SU-DHL-6 (cell line): ENCODE data around the gene CD6.

ENCODE experiments used
- H2AFZ ChIP-seq: fragments of 200-600 bp; sonication (generic); 2 replicates; pipeline ENCODE4 v1.6.1; 2014; ENCODE audit warnings: low read depth, mild to moderate bottlenecking, moderate library complexity, mixed read lengths, antibody characterized with exemption, low read length; ENCODE audit not compliant: severe bottlenecking
- H3F3A ChIP-seq: fragments of 200-600 bp; shearing (Covaris generic); 2 replicates; pipeline ENCODE4 v1.6.0; 2016; ENCODE audit warnings: antibody characterized with exemption, mild to moderate bottlenecking; ENCODE audit not compliant: insufficient read depth
- H3K27ac ChIP-seq: fragments of 200-600 bp; sonication (generic); 2 replicates; pipeline ENCODE4 v1.5.1; 2016; ENCODE audit warnings: low read depth, mild to moderate bottlenecking, low read length, moderate library complexity, mixed read lengths
- H3K27me3 ChIP-seq: fragments of 200-600 bp; sonication (generic), shearing (Covaris generic); 2 replicates; pipeline ENCODE4 v1.6.0; 2014; ENCODE audit warnings: mild to moderate bottlenecking, low read length
- H3K36me3 ChIP-seq: fragments of 200-600 bp; sonication (generic); 2 replicates; pipeline ENCODE4 v1.6.1; 2014; ENCODE audit warnings: mild to moderate bottlenecking, low read length, mixed read lengths
- H3K4me2 ChIP-seq: fragments of 300-600, 200-600 bp; shearing (Covaris generic), sonication (generic); 2 replicates; pipeline ENCODE4 v1.6.0; 2014; ENCODE audit warnings: low read length, low read depth, mild to moderate bottlenecking; ENCODE audit not compliant: poor library complexity, severe bottlenecking
- H3K4me3 ChIP-seq: fragments of 200-600 bp; sonication (generic); 2 replicates; pipeline ENCODE4 v1.5.1; 2014; ENCODE audit warnings: antibody characterized with exemption, low read length, mild to moderate bottlenecking, mixed read lengths; ENCODE audit not compliant: insufficient read depth, poor library complexity, severe bottlenecking
- H3K79me2 ChIP-seq: fragments of 200-600 bp; sonication (generic); 2 replicates; pipeline ENCODE4 v1.6.1; 2014; ENCODE audit warnings: mild to moderate bottlenecking, low read length, moderate library complexity; ENCODE audit not compliant: insufficient read depth
- H3K9ac ChIP-seq: fragments of 200-600 bp; sonication (generic); 2 replicates; pipeline ENCODE4 v1.7.0; 2014; ENCODE audit warnings: mild to moderate bottlenecking, low read length
- H3K9me2 ChIP-seq: fragments of 200-600 bp; sonication (generic); replicated peaks from 2 replicates; pipeline ENCODE4 v1.6.1; 2014; ENCODE audit warnings: low read length; ENCODE audit not compliant: insufficient read depth
- H3K9me3 ChIP-seq: fragments of 200-600 bp; sonication (generic); 2 replicates; pipeline ENCODE4 v1.6.1; 2014; ENCODE audit warnings: low read length, mixed read lengths; ENCODE audit not compliant: insufficient read depth
- H4K20me1 ChIP-seq: fragments of 200-600 bp; sonication (generic); 2 replicates; pipeline ENCODE4 v1.6.1; 2014; ENCODE audit warnings: low read depth, mild to moderate bottlenecking, antibody characterized with exemption, low read length, moderate library complexity, mixed read lengths
- CTCF ChIP-seq: fragments of 200-600 bp; sonication (generic); IDR thresholded peaks from one replicate; pipeline ENCODE4 v1.5.1; 2017; ENCODE audit warnings: antibody characterized with exemption, mild to moderate bottlenecking, low read length, moderate library complexity; ENCODE audit not compliant: insufficient read depth, poor library complexity, severe bottlenecking
- EZH2phosphoT487 ChIP-seq: fragments of 200-600 bp; sonication (generic), shearing (Covaris generic); conservative IDR thresholded peaks from 2 replicates; pipeline ENCODE4 v1.6.1; 2018; ENCODE audit warnings: mild to moderate bottlenecking, antibody characterized with exemption, low read length, moderate library complexity, mixed read lengths

CD6 gene

DNA sequence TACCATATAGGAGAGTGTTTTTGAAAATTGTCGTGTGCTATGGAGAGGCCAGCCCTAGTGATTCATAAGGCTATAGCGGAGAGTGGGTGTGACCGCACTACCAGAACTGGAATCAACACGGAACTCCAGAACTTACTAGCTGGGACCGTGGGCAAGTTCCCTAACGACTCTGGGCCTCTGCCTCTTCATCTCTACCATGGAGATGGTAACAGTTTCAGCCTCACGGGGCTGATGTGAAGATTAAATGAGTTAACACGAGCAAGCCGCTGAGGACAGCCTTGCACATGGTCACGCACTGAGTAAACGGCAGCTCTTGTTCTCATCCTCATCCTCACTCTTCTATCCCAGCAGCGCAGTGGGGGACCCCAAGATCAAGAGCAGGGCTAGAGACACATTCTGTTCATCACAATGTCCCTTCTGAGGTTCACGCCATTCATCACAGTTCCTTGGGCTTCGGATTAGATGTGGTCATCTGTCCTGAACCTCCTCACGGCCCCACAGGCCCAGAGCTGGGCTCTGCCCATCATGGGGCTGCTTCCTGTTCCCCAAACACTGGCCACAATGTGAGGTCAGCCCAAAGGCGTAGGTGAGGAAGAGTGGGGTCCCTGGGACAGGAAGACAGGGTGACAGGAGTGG lies 83.6 kb downstream of the CD6 start:
- H3K9me3 ChIP-seq, result no peaks in the 10 kb centered on the region
- no peaks in the 10 kb centered on the region for H3K9me2 ChIP-seq
- no peak overlapping the region for H3K9ac ChIP-seq
- H3K27ac ChIP-seq, result no peak overlapping the region
- no peaks in the 10 kb centered on the region for H3K27me3 ChIP-seq
- H3F3A ChIP-seq, result no peaks in the 10 kb centered on the region
- H3K36me3 ChIP-seq, result no peaks in the 10 kb centered on the region
- no peak for TF ChIP-seq EZH2phosphoT487
- TF ChIP-seq CTCF, result no peak
- no peak overlapping the region for H3K4me2 ChIP-seq
- no peak overlapping the region for H2AFZ ChIP-seq
- H3K79me2 ChIP-seq, result no peaks in the 10 kb centered on the region
- no peak overlapping the region for H3K4me3 ChIP-seq
- H4K20me1 ChIP-seq, result no peaks in the 10 kb centered on the region

DNA sequence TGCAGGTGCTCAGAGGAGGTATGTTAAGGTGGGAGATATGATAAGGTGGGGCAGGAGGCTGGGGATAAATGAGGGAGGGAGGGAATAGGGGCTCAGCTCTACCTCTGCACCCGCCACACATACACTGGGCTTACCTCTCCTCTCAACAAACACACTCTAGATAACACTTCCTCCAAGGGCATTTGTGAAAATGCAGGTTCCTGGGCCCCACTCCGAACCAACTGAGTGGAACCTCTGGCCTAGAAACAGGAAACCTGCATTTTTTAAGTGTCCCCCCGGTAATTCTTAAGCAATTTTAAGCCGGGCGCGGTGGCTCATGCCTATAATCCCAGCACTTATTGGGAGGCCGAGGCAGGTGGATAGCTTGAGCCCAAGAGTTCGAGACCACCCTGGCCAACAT lies 84.3 kb downstream of the CD6 start:
- H3K36me3 ChIP-seq, result no peaks in the 10 kb centered on the region

GRCh38 chr11:61056571-61056970 lies 85.1 kb downstream of the CD6 start:
- Histone ChIP-seq H3K27me3 (no peaks in the 10 kb centered on the region), H3K27ac (no peak overlapping the region), H3K36me3 (no peaks in the 10 kb centered on the region), H3K9ac (no peak overlapping the region), H3K4me3 (no peak overlapping the region), H3K9me3 (no peaks in the 10 kb centered on the region), H3F3A (no peaks in the 10 kb centered on the region), H3K79me2 (no peaks in the 10 kb centered on the region), H2AFZ (no peak overlapping the region), H3K9me2 (no peaks in the 10 kb centered on the region), H4K20me1 (no peaks in the 10 kb centered on the region), H3K4me2 (no peak overlapping the region)
- TF ChIP-seq EZH2phosphoT487, result no peak
- no peak for TF ChIP-seq CTCF

More for the DNA sequence above, 84.3 kb downstream of the CD6 start:
- Histone ChIP-seq H4K20me1 (no peaks in the 10 kb centered on the region), H2AFZ (no peak overlapping the region), H3K27ac (no peak overlapping the region), H3K27me3 (no peaks in the 10 kb centered on the region), H3K4me3 (no peak overlapping the region), H3K79me2 (no peaks in the 10 kb centered on the region), H3K9ac (no peak overlapping the region), H3K9me3 (no peaks in the 10 kb centered on the region), H3F3A (no peaks in the 10 kb centered on the region), H3K4me2 (no peak overlapping the region), H3K9me2 (no peaks in the 10 kb centered on the region)
- TF ChIP-seq EZH2phosphoT487 (no peak), CTCF (no peak)
